GM19099 (cell line): ENCODE results near the gene BRAF.

ENCODE experiments used
- POLR2A ChIP-seq: IDR thresholded peaks from 3 replicates; pipeline ENCODE4 v1.6.1; 2011; ENCODE audit warnings: low read depth; ENCODE audit not compliant: insufficient read length; ENCODE audit errors: extremely low read depth

BRAF gene

DNA sequence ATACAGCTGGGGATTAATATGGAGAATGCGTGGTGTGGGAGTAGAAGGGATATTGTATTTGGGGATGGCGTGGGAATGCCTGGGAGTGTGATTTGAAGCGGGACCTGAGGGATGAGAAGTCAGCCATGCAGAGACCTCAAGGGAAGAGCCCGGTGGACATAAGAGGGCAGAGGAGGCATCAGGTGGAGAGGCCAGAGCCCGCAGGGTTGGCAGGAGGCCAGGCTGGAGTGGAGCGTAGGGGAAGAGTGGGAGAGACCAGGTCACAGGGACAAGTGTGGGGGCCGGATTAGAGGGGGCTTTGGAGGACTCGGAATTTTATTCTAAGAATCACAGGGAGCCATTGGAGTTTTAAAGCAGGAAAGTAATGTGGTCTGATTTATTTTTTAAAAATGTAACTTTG, 226.3 kb downstream of the BRAF start:
- no peak for TF ChIP-seq POLR2A

DNA sequence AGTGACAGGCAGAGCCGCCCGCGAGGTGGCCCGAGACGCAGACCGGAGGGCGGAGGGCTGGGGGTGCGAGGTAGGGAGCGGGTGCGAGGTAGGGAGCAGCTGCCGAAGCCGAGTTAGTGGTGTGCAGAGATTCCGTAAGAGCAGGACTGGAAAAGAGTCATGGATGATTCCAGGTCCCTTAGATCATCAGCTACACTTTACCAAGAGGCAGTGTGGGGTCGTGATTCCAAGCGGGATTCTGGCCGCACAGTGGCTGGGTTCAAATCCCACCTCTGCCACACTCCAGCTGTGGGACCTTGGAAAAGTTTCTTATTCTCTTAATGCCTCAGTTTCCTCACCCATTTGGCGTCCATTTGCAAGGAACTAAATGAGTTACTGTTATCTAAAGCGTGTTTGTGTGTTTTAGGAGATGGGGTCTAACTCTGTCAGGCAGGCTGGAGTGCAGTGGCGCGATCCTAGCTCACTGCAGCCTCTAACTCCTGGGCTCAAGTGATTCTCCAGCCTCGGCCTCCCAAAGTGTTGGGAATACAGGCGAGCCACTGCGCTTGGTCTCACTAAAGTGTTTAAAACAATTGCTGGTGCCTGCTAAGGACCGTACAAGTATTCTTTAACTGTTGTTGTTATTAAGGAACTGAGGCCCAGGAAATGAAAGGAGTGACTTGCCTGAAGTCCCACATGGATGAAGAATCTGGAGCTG, 227.1 kb downstream of the BRAF start:
- TF ChIP-seq POLR2A = no peak

GRCh38 chr7:140696680-140697446, 227.9 kb downstream of the BRAF start, which contains the start of gene NDUFB2:
Gene NDUFB2, plus strand, starts transcription at chr7:140696708. Its CDS starts 37 bp downstream, at chr7:140696745.
- TF ChIP-seq POLR2A = peak; percentile 89

- TF ChIP-seq POLR2A = no peak
These were observed 228.6 kb downstream of the BRAF start for GRCh38 chr7:140696024-140696679.

GRCh38 chr7:140695381-140695780, 229.3 kb downstream of the BRAF start:
- no peak for TF ChIP-seq POLR2A

DNA sequence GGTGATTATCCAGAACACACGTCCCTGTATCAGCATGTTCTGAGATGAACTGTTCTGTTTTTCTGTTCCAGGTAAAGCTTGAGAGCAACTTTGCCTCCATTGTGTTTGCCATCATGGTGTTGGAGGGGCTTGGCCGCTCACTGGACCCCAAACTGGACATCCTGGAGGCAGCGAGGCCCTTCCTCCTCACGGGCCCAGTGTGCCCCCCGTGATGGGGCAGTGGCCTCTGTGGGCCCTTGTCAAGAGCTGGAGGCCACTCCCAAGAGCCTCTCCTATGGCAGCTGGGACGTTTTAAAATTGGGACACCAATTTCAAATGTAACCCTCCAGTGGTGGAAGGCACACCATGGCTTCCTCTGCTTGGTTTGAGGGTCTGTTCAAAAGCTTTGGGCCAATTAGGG, 230.1 kb downstream of the BRAF start:
- TF ChIP-seq POLR2A = no peak

DNA sequence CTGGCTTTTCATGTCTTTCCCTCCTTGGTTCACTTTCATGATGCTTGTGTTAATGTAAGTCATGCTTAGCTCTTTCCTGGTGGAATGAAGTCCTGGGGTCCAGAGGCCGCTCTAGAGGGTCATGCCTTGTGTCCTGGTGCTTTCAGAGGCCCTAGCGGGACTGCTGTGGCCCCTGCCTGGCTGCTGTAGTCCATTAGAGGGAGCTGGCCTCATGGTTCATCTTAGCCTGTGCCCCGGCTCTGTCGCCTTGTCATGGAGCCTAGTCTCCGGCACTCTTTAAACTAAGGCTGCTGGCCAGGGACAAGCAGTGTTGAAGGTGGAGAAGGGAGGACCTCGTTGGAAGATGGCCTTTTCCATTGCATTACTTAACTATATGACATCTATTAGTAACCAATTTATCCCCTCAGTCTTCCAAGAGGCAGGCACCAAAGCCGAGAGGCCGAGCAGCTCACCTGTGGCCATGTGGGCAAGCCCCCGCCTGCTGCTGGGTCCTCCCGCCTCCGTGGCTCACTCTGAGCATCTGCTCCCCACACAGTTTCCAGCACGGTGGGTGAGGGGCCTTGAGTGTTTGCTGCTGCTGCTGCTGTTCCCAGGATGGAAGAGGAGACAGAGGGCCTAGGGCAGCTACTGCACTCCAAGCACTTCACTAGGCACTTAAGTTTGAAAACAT, 233.2 kb downstream of the BRAF start:
- TF ChIP-seq POLR2A = no peak

DNA sequence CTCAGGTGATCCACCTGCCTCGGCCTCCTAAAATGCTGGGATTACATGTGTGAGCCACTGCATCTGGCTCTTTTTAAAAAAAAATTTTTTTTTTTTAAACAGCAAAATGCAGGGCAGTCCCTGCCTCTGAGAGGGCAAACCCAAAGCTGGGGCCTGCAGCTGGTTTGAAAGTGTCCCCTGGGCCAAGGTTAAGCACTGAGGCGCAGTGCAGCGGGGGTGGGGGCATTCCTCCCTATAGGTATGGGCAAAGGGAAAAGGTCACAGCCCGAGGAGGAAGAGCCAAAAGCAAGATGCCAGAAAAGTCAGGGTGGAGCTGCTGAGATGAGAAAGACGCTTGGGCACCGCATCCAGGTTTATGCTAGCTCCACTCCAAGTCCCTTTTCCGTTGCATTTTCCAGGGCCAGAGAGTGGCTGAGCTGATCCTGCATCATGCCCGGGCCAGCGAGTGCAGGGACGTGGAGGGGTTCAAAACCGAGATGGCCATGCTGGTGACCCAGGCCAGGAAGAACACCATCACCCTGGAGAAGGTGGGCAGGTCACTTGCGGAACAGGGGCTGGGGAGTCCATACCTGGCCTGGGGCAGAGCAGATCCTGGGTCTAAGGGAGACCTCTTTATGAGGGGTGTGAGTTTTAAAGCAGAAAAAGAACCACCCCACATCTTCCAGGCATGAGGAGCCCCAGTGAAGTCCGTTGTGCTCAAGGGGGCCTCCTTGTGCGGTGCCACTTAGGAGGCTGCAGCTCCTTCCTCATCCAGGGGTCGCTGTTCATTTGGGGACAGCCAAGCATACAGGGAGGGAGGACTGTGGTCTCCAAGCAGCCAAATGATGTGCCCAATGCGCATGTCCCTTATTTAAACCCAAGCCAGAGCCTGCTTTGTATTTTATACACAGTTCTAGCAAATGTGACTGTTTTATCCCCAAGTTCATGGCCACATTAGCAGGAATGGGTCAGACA, 235.3 kb downstream of the BRAF start:
- no peak for TF ChIP-seq POLR2A

- no peak for TF ChIP-seq POLR2A
These were observed 236.4 kb downstream of the BRAF start for GRCh38 chr7:140688341-140688740.

DNA sequence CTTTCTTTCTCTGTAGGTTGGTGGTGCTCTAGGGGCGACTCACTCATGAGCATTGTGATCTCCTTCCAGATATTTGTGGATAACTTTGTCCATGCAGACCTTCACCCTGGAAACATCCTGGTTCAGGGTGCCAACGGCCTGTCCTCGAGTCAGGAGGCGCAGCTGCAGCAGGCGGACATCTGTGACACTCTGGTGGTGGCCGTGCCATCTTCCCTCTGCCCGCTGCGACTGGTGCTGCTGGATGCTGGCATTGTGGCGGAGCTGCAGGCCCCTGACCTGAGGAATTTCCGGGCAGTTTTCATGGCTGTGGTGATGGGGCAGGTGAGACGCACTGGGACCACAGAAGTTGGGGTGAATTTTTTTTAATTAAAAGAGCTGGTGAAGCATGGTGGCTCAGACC, 237.8 kb downstream of the BRAF start:
- TF ChIP-seq POLR2A = no peak

- no peak for TF ChIP-seq POLR2A
These were observed 239.2 kb downstream of the BRAF start for GRCh38 chr7:140685407-140686087.

GRCh38 chr7:140684066-140684950, 240.4 kb downstream of the BRAF start:
- TF ChIP-seq POLR2A = no peak

DNA sequence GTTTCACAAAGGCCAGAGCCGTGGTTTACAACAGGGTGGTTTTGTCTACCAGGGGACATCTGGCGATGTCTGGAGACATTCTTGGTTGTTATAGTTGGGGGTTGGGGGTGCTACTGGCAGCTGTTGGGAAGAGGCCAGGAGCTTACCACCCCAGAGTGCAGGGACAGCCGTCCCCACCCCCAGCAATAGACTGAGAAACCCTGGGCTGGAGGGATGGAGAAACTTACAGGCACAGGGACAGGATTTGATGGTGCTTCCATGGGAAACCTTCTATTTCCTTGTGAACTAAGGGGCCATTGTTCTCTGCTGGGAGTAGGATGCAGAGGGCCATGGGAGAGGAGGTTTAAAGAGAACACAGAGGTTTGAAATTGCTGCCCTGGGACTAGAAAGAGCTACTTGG, 241.1 kb downstream of the BRAF start:
- no peak for TF ChIP-seq POLR2A

- TF ChIP-seq POLR2A = no peak
These were observed 243.0 kb downstream of the BRAF start for GRCh38 chr7:140681766-140682165.
